Activated CD4-positive, CD25-positive, alpha-beta regulatory T cell treated with anti-CD3 and anti-CD28 coated beads, Interleukin-2, amount 50 U/mL, for 16 hours (primary cell): Measurements from ENCODE around the gene HPS4.

Experiments
- DNase-seq: peaks from one replicate; pipeline ENCODE4 v3.0.0-alpha.2; 2020; ENCODE audit warnings: low read depth, low spot score

HPS4 gene

GRCh38 chr22:26499188-26499703, 15.7 kb upstream of the HPS4 start:
- DNase-seq, result no peak

GRCh38 chr22:26496456-26496855, 12.9 kb upstream of the HPS4 start:
- DNase-seq, result no peak

DNA sequence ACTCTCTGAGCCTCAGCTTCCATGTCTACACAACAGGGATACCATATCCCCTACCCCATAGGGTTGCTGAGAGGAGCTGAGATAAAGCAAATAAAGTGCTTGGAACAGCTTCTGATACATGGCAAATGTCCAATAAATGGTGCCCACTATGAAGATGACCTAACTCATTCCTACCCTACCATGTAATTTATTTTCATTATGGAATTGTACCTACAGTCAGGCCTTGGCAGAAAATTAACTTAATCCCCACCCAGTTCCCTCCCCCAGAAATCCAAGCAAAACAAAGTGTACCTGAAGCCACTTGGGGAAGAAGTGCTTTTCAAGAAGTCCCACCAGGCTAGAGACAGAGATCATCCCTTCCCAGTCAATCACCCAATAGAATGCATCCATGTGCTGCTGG, 10.9 kb upstream of the HPS4 start:
- DNase-seq, result no peak

- no peak for DNase-seq
These were observed 8.6 kb upstream of the HPS4 start for GRCh38 chr22:26492220-26492619.

DNA sequence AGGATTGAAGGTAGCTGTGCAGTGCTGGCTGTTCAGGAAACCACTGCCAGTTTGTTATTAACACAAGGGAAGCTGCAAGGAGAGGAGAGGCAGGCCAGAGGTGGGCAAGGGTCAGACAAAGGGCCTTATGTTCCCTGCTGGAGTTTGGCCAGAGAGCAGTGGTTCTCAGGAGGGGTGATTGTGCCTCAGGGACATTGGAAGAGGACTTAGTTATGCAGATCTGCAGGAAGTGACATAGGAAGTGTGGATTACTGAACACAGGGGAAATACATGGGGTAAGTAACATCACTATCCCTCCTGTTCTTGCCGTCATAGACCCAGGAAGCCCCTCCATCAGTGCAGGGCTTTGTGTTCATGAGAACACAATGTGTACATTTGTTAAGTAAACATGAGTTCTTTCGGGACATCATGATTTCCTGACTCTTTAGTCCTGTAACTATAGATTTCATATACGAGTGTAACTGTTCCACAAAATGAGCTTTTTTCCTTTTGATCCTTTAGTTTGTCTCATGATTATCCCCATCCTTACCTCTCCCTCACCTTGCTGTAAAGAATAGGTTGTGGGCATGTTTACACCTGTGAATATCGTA, 6.0 kb upstream of the HPS4 start:
- no peak for DNase-seq

DNA sequence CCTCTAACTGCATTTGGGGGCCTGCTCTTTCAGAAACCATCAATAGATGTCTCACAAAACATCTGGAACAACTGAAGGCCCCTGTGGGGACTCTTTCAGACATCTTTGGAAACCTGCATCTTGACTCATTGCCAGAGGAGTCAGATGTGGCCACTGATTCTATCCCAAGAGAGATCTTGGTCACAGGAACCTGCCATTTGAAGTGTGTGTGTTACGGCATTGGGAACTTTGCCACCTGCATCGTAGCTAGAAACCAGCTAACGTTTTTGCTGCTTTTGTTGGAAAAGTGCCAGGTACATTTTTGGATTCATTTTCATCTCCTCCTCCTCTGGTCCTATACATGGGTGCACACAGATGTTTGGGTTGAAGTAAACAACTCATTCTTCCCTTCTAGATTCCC, 4.4 kb upstream of the HPS4 start:
- DNase-seq, result no peak

- DNase-seq, result no peak
These were observed 2.8 kb upstream of the HPS4 start for GRCh38 chr22:26486394-26486793.

DNA sequence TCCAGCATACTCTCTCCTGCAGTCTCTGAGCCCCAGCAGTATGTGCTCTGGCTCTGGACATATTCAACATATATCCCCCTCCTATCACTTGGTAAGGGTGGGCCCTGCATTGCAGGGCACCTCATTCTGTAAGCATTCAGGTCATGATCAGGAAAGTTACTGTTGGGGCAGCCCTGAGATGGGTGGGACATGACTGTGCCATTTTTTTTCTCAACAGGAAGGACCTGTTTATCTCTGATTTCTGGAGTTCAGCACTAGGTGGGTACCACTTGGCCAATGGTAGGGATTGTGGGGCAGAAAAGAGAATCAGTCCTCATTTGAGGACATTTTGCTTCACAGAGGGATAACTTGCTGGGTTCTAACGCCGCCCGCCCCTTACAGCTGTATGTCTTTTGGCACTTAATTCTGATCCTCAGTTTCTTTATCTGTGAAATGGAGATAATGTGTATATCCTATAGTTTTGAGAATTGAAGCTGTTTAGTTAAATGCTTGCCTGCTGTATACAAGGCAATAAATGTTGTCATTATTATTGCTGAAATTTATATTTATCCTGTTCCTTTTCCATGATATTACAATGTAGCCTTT, 2.3 kb upstream of the HPS4 start:
- no peak for DNase-seq

DNA sequence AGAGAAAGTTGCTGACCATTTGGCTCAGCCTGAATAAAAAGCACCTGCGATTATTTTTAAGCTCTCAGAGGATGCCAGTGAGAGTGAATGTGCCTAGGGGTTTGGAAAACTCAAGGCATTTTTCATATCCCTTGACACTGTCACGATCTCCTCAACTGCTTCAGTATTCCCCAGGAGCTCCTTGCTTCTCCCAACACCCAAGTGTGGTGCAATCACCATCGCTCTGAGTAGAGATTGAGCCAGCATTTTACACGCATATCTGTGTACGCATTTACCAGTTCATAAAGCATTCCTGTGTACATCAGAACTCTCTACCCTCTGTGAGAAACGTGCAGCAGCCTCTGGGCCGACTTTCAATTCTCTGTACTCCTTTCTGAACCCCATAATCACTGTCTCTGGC, 1.4 kb upstream of the HPS4 start:
- no peak for DNase-seq

GRCh38 chr22:26484360-26484706, 750 bp upstream of the HPS4 start:
- no peak for DNase-seq

DNA sequence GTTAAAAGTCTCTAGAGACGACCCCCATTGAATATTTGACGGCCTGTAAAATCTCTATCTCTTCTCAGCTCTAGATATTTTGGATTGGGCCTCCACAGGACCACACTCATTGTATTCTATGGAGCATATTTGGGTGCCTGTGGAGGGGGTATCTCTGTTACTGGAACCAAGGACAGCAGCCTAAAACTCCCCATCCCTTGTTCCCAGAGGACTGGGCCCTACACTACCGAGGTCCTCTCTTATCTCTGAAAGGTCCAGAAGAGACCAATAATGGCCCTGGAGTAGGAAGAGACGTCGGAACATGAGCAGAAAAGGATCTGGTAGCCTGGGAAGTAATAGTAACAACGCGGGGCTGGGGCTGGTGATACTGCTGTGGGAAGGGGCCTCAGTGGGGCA, 542 bp downstream of the HPS4 start:
- DNase-seq, result no peak

DNA sequence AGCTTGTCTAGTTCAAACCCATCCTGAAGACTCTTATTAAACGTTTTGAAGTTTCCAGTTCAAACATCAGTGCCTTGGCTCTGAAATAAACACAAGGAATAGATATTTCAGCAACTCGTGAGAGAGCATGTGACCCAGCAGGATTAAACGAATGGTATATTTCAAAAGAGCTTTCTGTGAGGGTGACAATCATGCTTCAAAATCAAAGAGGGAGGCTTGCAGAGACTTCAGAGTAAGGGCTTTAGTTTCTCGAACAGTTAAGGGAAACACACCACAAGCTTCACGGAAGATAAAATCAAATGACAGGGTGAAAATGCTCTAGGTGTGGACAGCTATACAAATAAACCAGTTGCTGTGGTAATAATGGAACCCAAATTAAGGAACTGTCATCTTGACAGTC, 1.4 kb downstream of the HPS4 start:
- DNase-seq, result no peak

- no peak for DNase-seq
These were observed 1.9 kb downstream of the HPS4 start for GRCh38 chr22:26481694-26482093.

GRCh38 chr22:26481112-26481693, 2.4 kb downstream of the HPS4 start:
- no peak for DNase-seq

- DNase-seq, result no peak
These were observed 3.0 kb downstream of the HPS4 start for GRCh38 chr22:26480611-26480932.

- no peak for DNase-seq
These were observed 3.6 kb downstream of the HPS4 start for GRCh38 chr22:26479792-26480610.

- no peak for DNase-seq
These were observed 4.4 kb downstream of the HPS4 start for GRCh38 chr22:26479043-26479791.

DNA sequence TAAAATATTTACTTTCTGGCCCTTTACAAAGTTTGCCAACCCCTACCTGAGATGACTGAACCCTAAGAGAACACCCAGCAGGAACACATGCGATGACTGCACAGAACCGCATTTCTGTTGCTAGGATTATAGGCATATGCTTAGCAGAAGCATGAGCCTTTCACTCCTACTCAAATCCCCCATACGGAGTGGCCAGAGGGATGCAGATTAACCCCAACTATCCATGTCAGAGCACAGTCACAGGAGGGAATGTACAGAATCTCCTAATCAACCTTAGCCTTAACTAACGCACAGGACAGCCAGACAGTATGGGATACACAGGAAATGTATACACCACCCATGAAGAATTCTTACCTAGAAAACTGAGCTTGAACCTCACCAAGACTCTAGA, 6.2 kb downstream of the HPS4 start:
- DNase-seq, result no peak

- DNase-seq, result no peak
These were observed 6.8 kb downstream of the HPS4 start for GRCh38 chr22:26476705-26477340.

DNA sequence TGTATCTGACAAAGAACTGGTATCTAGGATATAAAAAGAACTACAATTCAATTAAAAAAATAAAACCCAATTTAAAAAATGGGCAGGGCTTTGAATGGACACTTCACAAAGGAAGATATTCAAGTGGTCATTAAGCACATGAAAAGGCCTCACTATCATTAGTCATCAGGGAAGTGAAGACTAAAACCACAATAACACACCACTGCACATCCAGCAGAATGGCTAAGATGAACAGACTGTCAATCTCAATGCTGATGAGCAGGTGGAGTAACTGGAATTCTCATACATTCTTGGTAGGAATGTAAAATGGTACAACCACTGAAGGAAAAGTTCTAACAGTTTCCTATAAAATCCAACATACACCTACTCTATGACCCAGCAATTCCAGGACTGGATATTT, 8.9 kb downstream of the HPS4 start:
- no peak for DNase-seq

- DNase-seq, result no peak
These were observed 12.1 kb downstream of the HPS4 start for GRCh38 chr22:26471522-26471921.

- DNase-seq, result no peak
These were observed 12.8 kb downstream of the HPS4 start for GRCh38 chr22:26470807-26471206.
